GM13976 (cell line): Measurements from ENCODE around the gene PRSS53.

Experiments used
- DNase-seq: peaks from one replicate; pipeline ENCODE4 v3.0.0; 2012; ENCODE audit warnings: low spot score
- CTCF ChIP-seq: IDR thresholded peaks from 2 replicates; pipeline ENCODE4 v1.5.1; 2012; ENCODE audit warnings: borderline replicate concordance, mild to moderate bottlenecking; ENCODE audit not compliant: insufficient read depth; ENCODE audit errors: extremely low read depth, missing control alignments, control extremely low read depth
- in situ Hi-C: fragments of 300-500 bp; cut with MboI; formaldehyde crosslinking; loops from one replicate; pipeline ENCODE4 v1.12.0; 2022; ENCODE audit warnings: low sequenced_read_pairs, mixed read lengths, inconsistent platforms; ENCODE audit not compliant: unreplicated experiment

The PRSS53 gene

GRCh38 chr16:31078597-31079341, 10.0 kb downstream of the PRSS53 start:
- DNase-seq: no peak
- TF ChIP-seq CTCF: no peak
- in situ Hi-C loops: no loop called here

GRCh38 chr16:31077592-31078396, 10.9 kb downstream of the PRSS53 start:
- in situ Hi-C loops: no loop called here
- DNase-seq: no peak
- no peak for TF ChIP-seq CTCF

- no peak for DNase-seq
- in situ Hi-C loops: no loop called here
- TF ChIP-seq CTCF: no peak
These were observed 11.7 kb downstream of the PRSS53 start for GRCh38 chr16:31077024-31077423.

GRCh38 chr16:31076319-31076718, 12.4 kb downstream of the PRSS53 start:
- no peak for TF ChIP-seq CTCF
- no peak for DNase-seq
- in situ Hi-C loops: no loop called here

- no peak for DNase-seq
- in situ Hi-C loops: no loop called here
These were observed 13.9 kb downstream of the PRSS53 start for GRCh38 chr16:31074814-31075183.

More at GRCh38 chr16:31074814-31075183, 13.9 kb downstream of the PRSS53 start:
- no peak for TF ChIP-seq CTCF
